Esophagus (tissue), 2 donors: Measurements from ENCODE around the gene RILP. TPM values are rescaled to one million over a fixed set of nuclear protein-coding genes. Genes with fewer than 3 reads are reported as not detected.

Experiments used
- H3K27ac ChIP-seq, 2 donors: one replicate each; pipeline ENCODE4 v1.5.1; 2013; ENCODE audit warnings: low read depth in 2 of 2, mild to moderate bottlenecking in 2 of 2, inconsistent platforms in 1 of 2, low read length in 1 of 2, moderate library complexity in 1 of 2
- H3K27me3 ChIP-seq, 2 donors: one replicate each; pipeline ENCODE4 v1.6.1; 2013; ENCODE audit warnings: low read length in 2 of 2, control low read depth in 1 of 2, mild to moderate bottlenecking in 1 of 2; ENCODE audit not compliant: insufficient read depth in 2 of 2, control insufficient read depth in 1 of 2
- H3K36me3 ChIP-seq, 2 donors: one replicate each; pipeline ENCODE4 v1.6.1; 2013; ENCODE audit warnings: low read length in 1 of 2; ENCODE audit not compliant: control insufficient read depth in 2 of 2, insufficient read depth in 2 of 2
- H3K4me1 ChIP-seq, 2 donors: one replicate each; pipeline ENCODE4 v1.6.1; 2013; ENCODE audit warnings: low read length in 1 of 2; ENCODE audit not compliant: control insufficient read depth in 2 of 2, insufficient read depth in 2 of 2
- H3K4me3 ChIP-seq, 2 donors: one replicate each; pipeline ENCODE4 v1.5.1; 2013; ENCODE audit warnings: low read length in 2 of 2, mild to moderate bottlenecking in 2 of 2, low read depth in 1 of 2, moderate library complexity in 1 of 2
- H3K9me3 ChIP-seq, 2 donors: one replicate each; pipeline ENCODE4 v1.6.1; 2013; ENCODE audit warnings: mild to moderate bottlenecking in 2 of 2, low read depth in 1 of 2, low read length in 1 of 2, moderate library complexity in 1 of 2; ENCODE audit not compliant: control insufficient read depth in 2 of 2, insufficient read depth in 1 of 2
- WGBS, 2 donors: extraction: QIAGEN DNeasy Blood & Tissue Kit; methylation state at CpG; one replicate each; pipeline ENCODE4 v1.1.7; 2013; 5-methylcytosine and 5-hydroxymethylcytosine counted together
- polyA plus RNA-seq, 2 donors: library from polyadenylated mRNA; stranded (reverse); fragments of 200-250 nt; gene quantifications; one replicate each; pipeline ENCODE4 v1.2.3, GENCODE V29; 2013
- donor health status: healthy with polysubstance abuse.
- donor health status: Bipolar disorder and iron deficiency.

RILP gene
- polyA plus RNA-seq, 2 donors = 4.6 to 6.0 TPM

GRCh38 chr17:1625053-1625452 lies 24.6 kb downstream of the RILP start:
- 85% methylated on average over 14 of the region's 14 CpGs for WGBS, 2 donors
- H3K4me3 ChIP-seq = no peak overlapping the region
- H3K4me1 ChIP-seq = peaks cover 0 to 12% of the 10 kb centered on the region in 2 donors
- no peaks in the 10 kb centered on the region for H3K9me3 ChIP-seq
- no peaks in the 10 kb centered on the region for H3K36me3 ChIP-seq
- H3K27me3 ChIP-seq = no peaks in the 10 kb centered on the region
- H3K27ac ChIP-seq = no peak overlapping the region

- 87 to 90% methylated on average over 12 of the region's 12 CpGs for WGBS, 2 donors
- Histone ChIP-seq H3K4me1 (peaks cover 0 to 10% of the 10 kb centered on the region in 2 donors), H3K36me3 (no peaks in the 10 kb centered on the region), H3K9me3 (no peaks in the 10 kb centered on the region), H3K27me3 (no peaks in the 10 kb centered on the region), H3K27ac (no peak overlapping the region), H3K4me3 (no peak overlapping the region)
Observed at GRCh38 chr17:1624650-1625049, 25.0 kb downstream of the RILP start.

- Histone ChIP-seq H3K4me1 (peaks cover 0 to 6% of the 10 kb centered on the region in 2 donors), H3K36me3 (no peaks in the 10 kb centered on the region)
Observed at GRCh38 chr17:1623057-1623630, 26.5 kb downstream of the RILP start.

DNA sequence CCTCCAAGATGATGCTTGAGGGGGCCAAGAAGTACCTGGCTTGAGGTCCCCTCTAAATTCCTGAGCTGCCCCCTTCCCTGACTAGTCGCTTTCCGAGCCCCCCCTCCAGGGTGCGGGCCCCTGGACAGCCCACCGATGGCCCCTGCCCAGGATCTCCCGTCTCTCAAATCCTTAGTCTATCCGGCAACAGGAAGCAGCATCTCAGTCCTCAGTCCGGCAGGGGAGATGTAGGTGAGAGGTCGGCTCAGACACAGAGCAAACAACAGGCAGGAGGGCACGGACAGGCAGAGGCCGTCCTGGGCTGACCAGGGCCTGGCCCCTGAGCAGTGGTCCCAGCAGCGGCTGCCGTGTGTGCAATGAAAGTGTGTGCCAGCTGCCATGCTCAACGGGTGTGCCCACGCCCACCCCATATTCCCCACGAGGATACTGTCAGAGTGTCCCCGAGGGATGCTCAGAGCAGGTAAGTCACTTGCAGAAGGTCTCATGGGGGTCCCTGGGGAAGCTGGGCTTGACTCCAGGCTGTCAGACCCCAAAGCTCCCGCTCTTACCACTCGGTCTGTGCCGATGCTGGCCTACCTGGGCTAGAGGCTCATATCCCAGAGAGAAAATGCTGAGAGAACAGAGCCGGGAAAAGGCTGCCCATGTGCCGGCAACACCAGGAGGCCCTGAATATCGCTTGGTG lies 28.3 kb downstream of the RILP start:
- H3K27ac ChIP-seq = no peak overlapping the region

More at GRCh38 chr17:1623057-1623630, 26.5 kb downstream of the RILP start:
- Histone ChIP-seq H3K9me3 (no peaks in the 10 kb centered on the region), H3K27ac (no peak overlapping the region), H3K4me3 (no peak overlapping the region), H3K27me3 (no peaks in the 10 kb centered on the region)
- WGBS, 2 donors = 90 to 91% methylated on average over 14 of the region's 14 CpGs

DNA sequence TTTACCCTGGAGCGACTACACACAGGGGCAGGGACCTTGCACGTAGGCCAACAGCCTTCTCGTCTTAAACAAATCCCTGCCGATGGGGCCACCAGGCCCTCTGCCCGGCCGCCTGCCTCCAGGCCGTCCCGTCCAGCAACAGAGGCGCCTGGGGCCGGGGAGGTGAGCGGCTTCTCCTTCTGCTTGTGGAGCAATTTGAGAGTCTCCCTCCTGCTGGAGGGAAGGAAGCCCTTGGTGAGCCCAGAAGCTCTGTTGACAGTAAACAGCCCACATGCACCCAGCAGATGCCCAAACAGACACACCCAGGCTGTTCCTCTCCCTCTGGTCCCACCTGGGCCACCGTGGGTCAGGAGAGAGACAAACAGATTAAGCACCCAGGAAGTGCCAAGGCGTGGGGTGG lies 29.2 kb downstream of the RILP start:
- H3K4me1 ChIP-seq = peaks cover 0 to 4% of the 10 kb centered on the region in 2 donors
- no peaks in the 10 kb centered on the region for H3K36me3 ChIP-seq
- WGBS, 2 donors = 83 to 85% methylated on average over 13 of the region's 13 CpGs
- H3K27ac ChIP-seq = no peak overlapping the region
- H3K27me3 ChIP-seq = no peaks in the 10 kb centered on the region
- H3K4me3 ChIP-seq = no peak overlapping the region
- H3K9me3 ChIP-seq = no peaks in the 10 kb centered on the region

More for the DNA sequence above, 28.3 kb downstream of the RILP start:
- Histone ChIP-seq H3K27me3 (no peaks in the 10 kb centered on the region), H3K4me1 (peaks cover 0 to 4% of the 10 kb centered on the region in 2 donors), H3K9me3 (no peaks in the 10 kb centered on the region), H3K4me3 (no peak overlapping the region), H3K36me3 (no peaks in the 10 kb centered on the region)
- WGBS, 2 donors = 77 to 79% methylated on average over 22 of the region's 22 CpGs

DNA sequence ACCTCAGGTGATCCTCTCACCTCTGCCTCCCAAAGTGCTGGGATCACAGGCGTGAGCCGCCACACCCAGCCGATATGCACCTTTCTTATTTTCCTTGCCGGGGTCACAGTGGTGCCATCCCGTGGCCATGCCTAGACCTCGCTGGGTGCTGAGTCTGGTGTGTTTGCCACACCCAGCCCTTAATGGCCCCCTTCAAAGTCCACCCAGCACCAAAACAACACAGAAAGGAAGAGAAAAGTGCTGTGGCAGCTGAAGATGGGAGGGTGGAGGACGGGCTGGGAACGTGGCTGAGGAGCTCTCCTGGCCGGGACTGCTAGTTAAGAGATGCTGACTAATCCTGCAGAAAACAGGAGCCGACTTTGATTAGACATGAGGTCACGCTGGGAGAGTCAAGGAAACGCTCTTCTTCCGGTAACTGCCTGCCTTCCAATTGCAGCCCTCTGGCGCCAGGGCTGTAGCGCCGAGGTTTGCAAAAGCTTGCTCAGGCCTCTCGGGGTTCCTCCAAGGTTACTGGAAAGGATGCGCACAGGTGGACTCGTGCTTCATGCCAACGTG lies 32.0 kb downstream of the RILP start:
- Histone ChIP-seq H3K27ac (peak overlapping the region; percentile 53 to 71), H3K4me1 (peaks cover 0 to 4% of the 10 kb centered on the region in 2 donors), H3K4me3 (no peak overlapping the region), H3K9me3 (no peaks in the 10 kb centered on the region), H3K27me3 (no peaks in the 10 kb centered on the region), H3K36me3 (no peaks in the 10 kb centered on the region)
- 52 to 60% methylated on average over 20 of the region's 20 CpGs for WGBS, 2 donors

DNA sequence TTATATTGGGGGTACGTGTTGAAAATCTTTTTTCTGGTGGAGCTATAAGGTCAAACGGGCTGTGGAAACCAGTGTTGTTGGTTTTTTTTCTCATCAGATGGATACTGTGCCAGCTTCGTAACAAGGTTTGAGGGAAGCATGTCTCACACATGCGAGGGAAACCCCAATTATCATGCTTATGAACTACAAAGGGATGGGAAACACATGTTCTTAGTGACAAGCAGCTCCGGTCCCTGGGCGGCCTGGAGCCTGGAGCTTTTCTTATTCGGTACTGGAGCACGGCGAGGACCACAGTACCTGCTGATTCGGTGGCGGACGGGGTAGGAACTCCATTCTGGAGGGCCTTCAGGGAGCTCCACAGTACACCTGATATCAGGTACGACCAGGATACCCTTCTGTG lies 33.6 kb downstream of the RILP start:
- WGBS, 2 donors = 84 to 85% methylated on average over 13 of the region's 13 CpGs
- Histone ChIP-seq H3K27me3 (no peaks in the 10 kb centered on the region), H3K9me3 (no peaks in the 10 kb centered on the region), H3K4me1 (peaks cover 0 to 4% of the 10 kb centered on the region in 2 donors), H3K4me3 (no peak overlapping the region), H3K27ac (no peak overlapping the region), H3K36me3 (no peaks in the 10 kb centered on the region)

DNA sequence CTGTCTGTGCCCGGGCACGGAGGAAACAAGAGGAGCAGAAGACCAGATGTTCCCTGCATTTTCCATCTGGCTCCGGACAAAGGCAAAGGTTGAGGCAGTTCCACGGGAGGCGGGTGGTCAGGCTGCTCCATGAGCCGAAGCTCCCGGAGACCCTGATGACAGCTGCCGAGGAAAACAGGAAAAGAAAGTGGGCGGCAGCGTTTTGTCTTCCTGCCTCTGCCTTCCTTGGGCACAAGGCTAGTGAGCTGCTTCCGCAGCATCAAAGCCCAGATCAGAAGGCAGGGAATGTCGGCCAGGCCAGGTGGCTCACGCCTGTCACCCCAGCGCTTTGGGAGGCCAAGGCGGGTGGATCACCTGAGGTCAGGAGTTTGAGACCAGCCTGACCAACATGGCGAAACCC lies 37.3 kb downstream of the RILP start:
- no peaks in the 10 kb centered on the region for H3K27me3 ChIP-seq
- no peak overlapping the region for H3K27ac ChIP-seq
- H3K36me3 ChIP-seq = no peaks in the 10 kb centered on the region
- no peak overlapping the region for H3K4me3 ChIP-seq
- H3K4me1 ChIP-seq = no peaks in the 10 kb centered on the region
- no peaks in the 10 kb centered on the region for H3K9me3 ChIP-seq
- WGBS, 2 donors = 76 to 80% methylated on average over 16 of the region's 16 CpGs

DNA sequence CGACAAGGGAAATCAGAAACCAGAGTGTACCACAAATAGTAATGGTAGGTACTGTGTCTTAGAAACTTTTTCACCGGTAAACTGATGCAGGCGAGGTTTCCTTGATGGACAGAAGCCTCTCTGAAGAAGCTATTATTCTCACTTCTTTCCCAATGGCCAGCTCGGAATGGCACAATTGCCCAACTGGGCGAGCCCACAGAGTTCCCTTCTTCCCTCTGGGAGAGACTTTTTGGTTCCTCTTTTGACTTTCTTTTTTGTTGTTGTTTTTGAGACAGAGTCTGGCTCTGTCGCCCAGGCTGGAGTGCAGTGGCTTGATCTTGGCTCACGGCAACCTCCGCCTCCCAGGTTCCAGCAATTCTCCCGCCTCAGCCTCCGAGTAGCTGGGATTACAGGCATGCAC lies 38.0 kb downstream of the RILP start:
- Histone ChIP-seq H3K36me3 (no peaks in the 10 kb centered on the region), H3K27me3 (no peaks in the 10 kb centered on the region), H3K9me3 (no peaks in the 10 kb centered on the region), H3K4me3 (no peak overlapping the region), H3K27ac (no peak overlapping the region), H3K4me1 (peaks cover 0 to under 1% of the 10 kb centered on the region in 2 donors)
- 85 to 92% methylated on average over 10 of the region's 10 CpGs for WGBS, 2 donors
